HG03139 (cell line): ENCODE results near the gene SORBS1.

Experiments used
- ATAC-seq: cut with Tn5 transposase; IDR thresholded peaks from one replicate; pipeline ENCODE4 v1.9.1; 2021; ENCODE audit not compliant: unreplicated experiment

Gene SORBS1

DNA sequence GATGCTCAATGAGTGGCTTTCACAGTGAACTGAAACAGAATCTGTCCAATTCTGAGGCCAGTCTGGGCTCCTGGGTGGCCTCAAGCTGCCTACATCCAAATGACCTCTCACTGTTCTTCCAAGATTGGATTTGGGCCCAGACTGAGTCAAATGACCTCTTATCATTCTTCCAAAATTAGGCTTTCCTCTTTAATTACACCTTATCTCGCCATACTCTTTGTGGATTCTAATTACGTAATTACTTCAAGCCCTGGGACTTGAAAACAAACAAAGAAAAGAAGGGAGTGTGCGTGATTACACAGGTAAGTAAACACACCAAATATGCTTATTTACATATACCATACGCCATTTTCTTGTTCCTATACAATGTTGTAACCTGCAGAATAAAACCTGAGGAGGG, 18.8 kb downstream of the SORBS1 start:
- ATAC-seq = no peak

- ATAC-seq = no peak
Observed at GRCh38 chr10:95540514-95541052, 20.6 kb downstream of the SORBS1 start.

DNA sequence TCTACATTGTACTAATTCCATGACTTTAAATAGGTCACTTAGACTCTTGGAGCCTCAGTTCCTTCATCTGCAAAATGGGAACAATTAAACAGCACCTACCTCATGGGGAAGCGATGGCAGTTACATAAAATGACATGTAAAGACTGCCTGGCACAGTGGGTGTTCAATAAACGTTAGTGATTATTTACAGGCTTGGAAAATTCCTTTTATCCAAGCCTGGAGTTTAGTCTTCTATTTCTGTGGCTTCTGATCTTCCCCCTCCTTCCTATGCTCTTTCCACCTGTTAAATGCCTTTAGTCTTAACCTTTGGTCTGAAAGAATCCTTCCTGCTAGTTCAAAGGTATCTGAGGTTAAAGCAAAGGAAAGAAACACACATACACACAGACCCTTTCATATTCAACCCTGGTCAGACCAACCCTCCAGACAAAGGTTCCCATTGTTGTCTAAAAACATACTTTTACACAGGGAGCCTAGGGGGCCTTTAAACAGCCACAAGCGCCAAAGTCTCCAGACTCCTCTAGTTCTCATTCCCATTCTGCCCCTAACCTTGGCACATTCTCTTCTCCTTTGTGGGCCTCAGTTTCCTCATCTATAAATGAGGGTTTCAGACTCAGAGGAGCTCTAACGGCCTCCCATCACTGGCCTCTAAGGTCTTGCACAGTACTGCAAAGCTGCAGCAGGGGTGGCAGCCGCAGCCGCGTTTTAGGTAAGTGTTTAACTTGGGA, 21.4 kb downstream of the SORBS1 start:
- no peak for ATAC-seq

DNA sequence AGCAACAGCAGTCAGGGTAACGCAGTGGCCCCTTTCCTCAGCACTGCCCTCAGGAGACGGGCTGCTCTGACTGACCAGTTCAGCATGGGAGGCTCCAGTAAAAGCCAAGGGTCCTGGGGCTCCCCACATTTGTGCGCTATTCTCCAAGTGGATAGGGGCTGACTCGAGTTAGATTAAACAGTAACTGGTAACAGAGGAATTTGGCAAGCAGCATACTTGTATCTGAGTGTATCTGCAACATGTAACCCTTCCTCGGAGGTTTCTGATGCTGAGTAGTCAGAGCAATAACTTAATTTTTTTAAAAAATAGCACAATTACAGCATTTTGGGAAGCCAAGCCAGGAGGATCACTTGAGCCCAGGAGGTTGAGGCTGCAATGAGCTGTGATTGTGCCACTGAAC, 22.8 kb downstream of the SORBS1 start:
- ATAC-seq = no peak

DNA sequence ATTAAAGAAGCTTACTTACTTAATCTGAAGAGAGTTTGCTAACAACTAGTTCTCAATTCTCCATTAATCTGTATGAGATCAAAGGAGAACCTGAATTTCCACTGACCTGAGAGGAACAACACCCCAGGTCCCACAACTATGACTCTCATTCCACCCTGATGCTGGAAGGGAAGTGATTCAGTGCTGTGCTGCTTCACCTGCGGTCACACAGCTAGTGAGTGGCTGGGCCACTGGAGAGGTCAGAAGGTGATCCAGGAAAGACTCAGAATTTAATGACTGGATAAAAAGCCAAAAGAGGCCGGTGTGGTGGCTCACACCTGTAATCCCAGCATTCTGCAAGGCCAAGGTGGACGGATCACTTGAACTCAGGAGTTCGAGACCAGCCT, 23.6 kb downstream of the SORBS1 start:
- ATAC-seq = no peak

DNA sequence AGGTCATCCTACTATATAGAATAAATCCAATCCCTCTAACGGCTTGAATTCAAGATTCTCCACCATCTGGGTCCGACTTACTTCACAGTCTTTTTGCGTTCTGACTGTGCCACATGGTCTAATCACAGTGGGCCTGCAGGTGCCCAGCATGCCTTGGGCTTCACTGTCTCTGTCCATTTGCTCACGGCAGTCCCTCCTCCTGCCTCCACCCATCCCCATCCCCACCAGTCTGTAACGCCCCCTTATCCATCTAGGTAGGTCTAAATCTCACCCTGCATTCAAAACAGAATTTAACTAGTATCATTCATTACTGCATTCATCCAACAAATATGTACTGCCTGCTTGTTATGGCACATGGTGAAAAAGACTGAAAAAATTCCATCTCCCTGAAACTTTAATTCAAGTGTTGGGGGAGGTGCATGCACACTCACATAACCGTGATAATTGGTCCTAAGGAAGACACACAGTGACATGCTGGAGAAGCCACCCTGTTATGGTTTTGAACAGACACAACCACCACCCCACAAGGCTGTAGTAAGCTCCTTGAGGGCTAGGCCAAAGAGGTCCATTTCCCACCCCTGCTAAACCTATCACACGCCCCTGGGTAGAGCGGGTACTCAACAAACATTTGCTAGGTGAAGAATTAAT, 24.2 kb downstream of the SORBS1 start:
- ATAC-seq = no peak

DNA sequence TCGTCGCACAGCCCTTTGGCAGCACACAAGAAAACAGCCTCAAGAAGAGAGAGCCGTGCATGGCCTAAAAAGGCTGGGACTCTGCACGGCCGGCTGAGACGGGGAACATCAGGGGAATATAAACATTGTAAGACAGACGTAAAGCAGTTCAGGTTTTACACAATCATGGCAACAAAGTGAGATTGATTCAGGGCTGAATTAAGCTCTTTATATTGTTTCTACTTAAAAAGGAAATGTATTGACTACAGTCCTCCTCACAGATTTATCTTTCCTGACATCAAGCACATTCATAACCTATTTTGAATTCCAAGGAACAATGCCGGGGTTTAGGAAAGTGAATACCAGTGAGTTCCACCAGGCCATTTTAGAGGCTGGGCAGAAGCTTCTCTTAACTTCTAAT, 25.2 kb downstream of the SORBS1 start:
- no peak for ATAC-seq

DNA sequence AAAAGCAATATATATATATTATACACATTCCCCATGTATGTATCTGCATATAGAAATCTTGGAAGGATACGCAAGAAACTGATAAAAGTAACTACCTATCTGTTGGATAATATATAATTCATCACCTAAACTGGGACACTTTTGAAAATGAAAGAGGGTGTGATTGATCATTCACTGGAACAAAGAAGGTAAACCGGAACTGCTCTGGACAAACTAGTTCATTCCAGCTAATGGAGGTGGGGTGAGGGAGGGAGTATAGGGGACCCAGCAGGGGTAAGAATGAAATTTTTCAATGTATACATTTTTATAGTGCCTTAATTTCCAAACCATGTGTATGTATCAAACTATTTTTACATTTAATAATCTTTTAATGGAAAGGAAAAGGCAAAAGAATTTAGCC, 25.6 kb downstream of the SORBS1 start:
- no peak for ATAC-seq

GRCh38 chr10:95533590-95533989, 27.6 kb downstream of the SORBS1 start:
- no peak for ATAC-seq

GRCh38 chr10:95532536-95532935, 28.6 kb downstream of the SORBS1 start:
- ATAC-seq = no peak

DNA sequence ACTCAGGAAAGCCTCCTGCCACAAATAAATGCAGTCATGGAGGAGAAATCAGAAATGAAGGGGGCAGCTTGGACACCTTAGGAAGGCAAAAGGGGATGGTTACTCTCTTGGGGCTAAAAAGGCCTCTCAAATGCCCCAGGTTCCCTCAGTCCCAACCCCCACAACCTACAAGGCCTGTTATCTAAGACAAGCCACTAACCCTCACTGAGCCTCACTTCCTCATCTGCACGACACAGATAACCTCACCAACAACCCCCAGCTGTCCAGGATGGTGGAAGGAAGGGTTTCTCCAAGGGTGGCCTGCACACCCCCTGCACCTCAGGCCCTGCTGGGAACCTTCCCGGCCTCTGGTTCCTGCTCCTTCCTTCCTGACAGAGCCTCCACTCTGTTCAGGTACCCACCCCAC, 29.2 kb downstream of the SORBS1 start:
- no peak for ATAC-seq

GRCh38 chr10:95531058-95531809, 29.9 kb downstream of the SORBS1 start:
- ATAC-seq = no peak

GRCh38 chr10:95530561-95530960, 30.6 kb downstream of the SORBS1 start:
- ATAC-seq = no peak

- ATAC-seq = no peak
Observed at GRCh38 chr10:95530029-95530428, 31.1 kb downstream of the SORBS1 start.

GRCh38 chr10:95526044-95526443, 35.1 kb downstream of the SORBS1 start:
- ATAC-seq = no peak

DNA sequence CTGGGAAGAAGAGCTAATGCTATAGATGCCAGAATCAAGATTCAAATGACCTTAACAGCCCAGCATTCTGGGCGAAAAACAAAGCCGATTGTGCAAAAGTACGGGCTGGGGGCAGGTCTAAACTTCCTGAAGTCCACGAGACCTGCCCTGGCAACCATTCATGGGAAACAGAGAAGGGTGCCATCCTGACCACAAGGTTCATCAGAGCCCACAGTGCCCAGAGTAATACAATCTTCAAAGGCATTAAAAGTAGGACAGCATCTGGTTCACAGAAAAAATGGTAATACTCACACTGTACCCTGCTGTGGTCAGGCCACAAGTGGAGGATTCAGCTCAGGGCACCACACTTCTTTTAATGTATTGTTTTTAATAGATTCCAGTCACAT, 36.1 kb downstream of the SORBS1 start:
- ATAC-seq = no peak

DNA sequence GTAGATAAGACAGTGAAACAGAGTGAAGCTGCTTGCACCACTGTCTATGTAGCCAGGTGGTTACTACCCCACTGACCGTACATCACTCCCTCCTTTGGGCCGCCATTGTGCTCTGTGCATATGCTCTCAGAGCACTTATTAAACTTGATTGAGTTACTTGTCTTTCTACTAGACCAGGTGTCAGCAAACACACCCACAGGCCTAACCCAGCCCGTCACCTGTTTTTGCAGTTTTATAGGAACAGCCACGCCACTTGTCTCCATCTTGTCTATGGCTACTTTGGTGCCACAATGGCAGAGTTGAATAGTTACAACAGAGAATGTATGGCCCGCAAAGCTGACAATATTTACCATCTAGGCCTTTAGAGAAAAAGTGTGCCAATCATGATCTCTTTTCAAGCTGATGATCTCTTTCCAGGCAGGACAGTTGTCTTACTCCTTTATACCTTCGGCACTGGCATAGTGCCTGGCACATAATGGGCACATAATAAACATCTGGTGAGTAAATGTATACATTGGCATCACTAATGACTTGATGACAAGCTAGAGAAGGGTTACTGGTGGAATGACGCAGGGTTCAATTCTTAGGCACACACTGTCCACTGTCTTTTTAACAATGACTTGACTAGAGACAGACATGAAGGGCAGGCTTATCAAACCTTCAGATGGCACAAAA, 36.7 kb downstream of the SORBS1 start:
- ATAC-seq = no peak

- ATAC-seq = no peak
Observed at GRCh38 chr10:95522117-95522516, 39.1 kb downstream of the SORBS1 start.

- ATAC-seq = no peak
Observed at GRCh38 chr10:95520617-95521016, 40.6 kb downstream of the SORBS1 start.

- no peak for ATAC-seq
Observed at GRCh38 chr10:95518455-95519452, 42.4 kb downstream of the SORBS1 start.
